Measurements from ENCODE around the gene EPHA1. TPM values are rescaled to one million over a fixed set of nuclear protein-coding genes. Genes with fewer than 3 reads are reported as not detected.

Gene EPHA1
- total RNA-seq, 5 donors from 2014 or later (not counting 1 experiment from before 2014, with no cell fraction given): 23.8 to 49.8 (median 43.5) TPM

GRCh38 chr7:143444785-143445184, 36.1 kb upstream of the EPHA1 start:
- Histone ChIP-seq H3K36me3 (ENCODE audit: control insufficient read depth in 2 of 2, extremely low read depth in 1 of 2, insufficient read depth in 1 of 2, low read length in 1 of 2) (no peaks in the 10 kb centered on the region), H3K4me3 (ENCODE audit: control insufficient read depth in 1 of 2, extremely low read depth in 1 of 2, low read length in 1 of 2) (no peak overlapping the region), H3K9me3 (no peaks in the 10 kb centered on the region), H3K27ac (ENCODE audit: low read length) (no peak overlapping the region), H3K4me1 (ENCODE audit: control insufficient read depth in 1 of 2, extremely low read depth in 1 of 2, insufficient read depth in 2 of 2, low read length in 2 of 2) (no peaks in the 10 kb centered on the region), H3K27me3 (replicated peaks in 1 of 2; ENCODE audit: control insufficient read depth in 2 of 2, extremely low read depth in 1 of 2, insufficient read depth in 2 of 2, low read length in 1 of 2) (peaks cover 0 to 3% of the 10 kb centered on the region in 2 experiments)
- no peak for ATAC-seq (replicated peaks in 1 of 4)
- peaks cover 0 to 1% (median 1%) of the 10 kb centered on the region in 3 donors for H3K4me1 Mint-ChIP-seq
- CTCF ChIA-PET: no interaction called here
- no peak overlapping the region for H3K27ac Mint-ChIP-seq
- DNase-seq: no peak
- H3K27me3 Mint-ChIP-seq: no peaks in the 10 kb centered on the region
- H3K9me3 Mint-ChIP-seq: no peaks in the 10 kb centered on the region
- no peak overlapping the region for H3K4me3 Mint-ChIP-seq
- POLR2A ChIA-PET: no interaction called here
- H3K36me3 Mint-ChIP-seq: peaks cover 10% of the 10 kb centered on the region
- 100% methylated on average over 1 of the region's 1 CpG for WGBS (ENCODE audit: insufficient coverage)

- peaks cover 0 to 3% of the 10 kb centered on the region in 2 experiments for H3K27me3 ChIP-seq (replicated peaks in 1 of 2; ENCODE audit: control insufficient read depth in 2 of 2, extremely low read depth in 1 of 2, insufficient read depth in 2 of 2, low read length in 1 of 2)
- ChIA-PET CTCF (no interaction called here), POLR2A (no interaction called here)
- H3K27ac ChIP-seq (ENCODE audit: low read length): no peak overlapping the region
- no peaks in the 10 kb centered on the region for H3K27me3 Mint-ChIP-seq
- peaks cover 14% of the 10 kb centered on the region for H3K36me3 Mint-ChIP-seq
- H3K4me3 Mint-ChIP-seq: no peak overlapping the region
- no peaks in the 10 kb centered on the region for H3K9me3 ChIP-seq
- no peaks in the 10 kb centered on the region for H3K36me3 ChIP-seq (ENCODE audit: control insufficient read depth in 2 of 2, extremely low read depth in 1 of 2, insufficient read depth in 1 of 2, low read length in 1 of 2)
- H3K27ac Mint-ChIP-seq: no peak overlapping the region
- 78% methylated on average over 5 of the region's 6 CpGs for WGBS (ENCODE audit: insufficient coverage)
- H3K9me3 Mint-ChIP-seq: no peaks in the 10 kb centered on the region
- no peak overlapping the region for H3K4me3 ChIP-seq (ENCODE audit: control insufficient read depth in 1 of 2, extremely low read depth in 1 of 2, low read length in 1 of 2)
- DNase-seq (no peak), ATAC-seq (replicated peaks in 1 of 4) (no peak)
- peaks cover 0 to 4% (median 4%) of the 10 kb centered on the region in 3 donors for H3K4me1 Mint-ChIP-seq
- H3K4me1 ChIP-seq (ENCODE audit: control insufficient read depth in 1 of 2, extremely low read depth in 1 of 2, insufficient read depth in 2 of 2, low read length in 2 of 2): no peaks in the 10 kb centered on the region
Measured at GRCh38 chr7:143444063-143444782, 35.6 kb upstream of the EPHA1 start.

- Mint-ChIP-seq H3K27ac (no peak within 1 kb of the TSS), H3K9me3 (no peaks in the 10 kb centered on the region), H3K4me3 (no peak within 1 kb of the TSS), H3K36me3 (peaks cover 19% of the 10 kb centered on the region), H3K27me3 (no peaks in the 10 kb centered on the region), H3K4me1 (peaks cover 4 to 8% (median 7%) of the 10 kb centered on the region in 3 donors)
- H3K27me3 ChIP-seq (replicated peaks in 1 of 2; ENCODE audit: control insufficient read depth in 2 of 2, extremely low read depth in 1 of 2, insufficient read depth in 2 of 2, low read length in 1 of 2): no peaks in the 10 kb centered on the region
- H3K27ac ChIP-seq (ENCODE audit: low read length): no peak within 1 kb of the TSS
- no peaks in the 10 kb centered on the region for H3K4me1 ChIP-seq (ENCODE audit: control insufficient read depth in 1 of 2, extremely low read depth in 1 of 2, insufficient read depth in 2 of 2, low read length in 2 of 2)
- no peak within 1 kb of the TSS for H3K4me3 ChIP-seq (ENCODE audit: control insufficient read depth in 1 of 2, extremely low read depth in 1 of 2, low read length in 1 of 2)
- CTCF ChIA-PET: no interaction called here
- WGBS (ENCODE audit: insufficient coverage): 84% methylated on average over 2 of the region's 4 CpGs
- DNase-seq (no peak), ATAC-seq (replicated peaks in 1 of 4) (no peak)
- H3K9me3 ChIP-seq: no peaks in the 10 kb centered on the region
- no peaks in the 10 kb centered on the region for H3K36me3 ChIP-seq (ENCODE audit: control insufficient read depth in 2 of 2, extremely low read depth in 1 of 2, insufficient read depth in 1 of 2, low read length in 1 of 2)
- POLR2A ChIA-PET: no interaction called here
Measured at GRCh38 chr7:143443153-143443552, 34.5 kb upstream of the EPHA1 start, which contains the start of gene TAS2R60. Gene TAS2R60, plus strand, starts transcription at chr7:143443453. Its CDS starts 0 bp downstream, at chr7:143443453.

- no peaks in the 10 kb centered on the region for H3K27me3 Mint-ChIP-seq
- H3K4me1 Mint-ChIP-seq: peaks cover 24 to 30% (median 29%) of the 10 kb centered on the region in 3 donors
- ATAC-seq (replicated peaks in 1 of 4) (no peak), DNase-seq (no peak)
- ChIA-PET CTCF (interaction anchor here in 1 of 2 donors (0.9 kb wide), 1 partner anchor 199 kb away, joined by 3 read pairs; no protein-coding TSS in a partner anchor), POLR2A (no interaction called here)
- Histone ChIP-seq H3K27ac (ENCODE audit: low read length) (no peak overlapping the region), H3K9me3 (no peaks in the 10 kb centered on the region), H3K4me3 (ENCODE audit: control insufficient read depth in 1 of 2, extremely low read depth in 1 of 2, low read length in 1 of 2) (no peak overlapping the region), H3K36me3 (ENCODE audit: control insufficient read depth in 2 of 2, extremely low read depth in 1 of 2, insufficient read depth in 1 of 2, low read length in 1 of 2) (no peaks in the 10 kb centered on the region), H3K4me1 (ENCODE audit: control insufficient read depth in 1 of 2, extremely low read depth in 1 of 2, insufficient read depth in 2 of 2, low read length in 2 of 2) (peaks cover 0 to 5% of the 10 kb centered on the region in 2 experiments), H3K27me3 (replicated peaks in 1 of 2; ENCODE audit: control insufficient read depth in 2 of 2, extremely low read depth in 1 of 2, insufficient read depth in 2 of 2, low read length in 1 of 2) (no peaks in the 10 kb centered on the region)
- no peaks in the 10 kb centered on the region for H3K9me3 Mint-ChIP-seq
- no peak overlapping the region for H3K27ac Mint-ChIP-seq
- peaks cover 23% of the 10 kb centered on the region for H3K36me3 Mint-ChIP-seq
- no peak overlapping the region for H3K4me3 Mint-ChIP-seq
- WGBS (ENCODE audit: insufficient coverage): no CpG with 5 or more reads among the region's 2 CpGs
Measured at GRCh38 chr7:143439866-143440265, 31.2 kb upstream of the EPHA1 start.

GRCh38 chr7:143437578-143437977, 28.9 kb upstream of the EPHA1 start:
- ChIA-PET POLR2A (no interaction called here), CTCF (no interaction called here)
- ATAC-seq (replicated peaks in 1 of 4) (peak in 2 of 4 experiments; percentile 26 to 49), DNase-seq (no peak)
- Histone ChIP-seq H3K27me3 (replicated peaks in 1 of 2; ENCODE audit: control insufficient read depth in 2 of 2, extremely low read depth in 1 of 2, insufficient read depth in 2 of 2, low read length in 1 of 2) (peaks cover 0 to 2% of the 10 kb centered on the region in 2 experiments), H3K4me3 (ENCODE audit: control insufficient read depth in 1 of 2, extremely low read depth in 1 of 2, low read length in 1 of 2) (no peak overlapping the region), H3K9me3 (no peaks in the 10 kb centered on the region), H3K36me3 (ENCODE audit: control insufficient read depth in 2 of 2, extremely low read depth in 1 of 2, insufficient read depth in 1 of 2, low read length in 1 of 2) (no peaks in the 10 kb centered on the region), H3K4me1 (ENCODE audit: control insufficient read depth in 1 of 2, extremely low read depth in 1 of 2, insufficient read depth in 2 of 2, low read length in 2 of 2) (peaks cover 0 to 5% of the 10 kb centered on the region in 2 experiments), H3K27ac (ENCODE audit: low read length) (no peak overlapping the region)
- peak overlapping the region in 2 of 3 donors; percentile 10 to 31 for H3K4me3 Mint-ChIP-seq
- no peaks in the 10 kb centered on the region for H3K27me3 Mint-ChIP-seq
- no peaks in the 10 kb centered on the region for H3K9me3 Mint-ChIP-seq
- 14% methylated on average over 3 of the region's 4 CpGs for WGBS (ENCODE audit: insufficient coverage)
- H3K36me3 Mint-ChIP-seq: peaks cover 31% of the 10 kb centered on the region
- H3K27ac Mint-ChIP-seq: peak overlapping the region; percentile 82 to 84
- H3K4me1 Mint-ChIP-seq: peaks cover 24 to 30% (median 29%) of the 10 kb centered on the region in 3 donors

GRCh38 chr7:143436325-143436946, 27.8 kb upstream of the EPHA1 start:
- ChIA-PET CTCF (no interaction called here), POLR2A (no interaction called here)
- Mint-ChIP-seq H3K4me1 (peaks cover 24 to 30% (median 29%) of the 10 kb centered on the region in 3 donors), H3K27ac (peak overlapping the region in 1 of 2 donors; percentile 12), H3K4me3 (no peak overlapping the region), H3K9me3 (no peaks in the 10 kb centered on the region), H3K36me3 (peaks cover 27% of the 10 kb centered on the region), H3K27me3 (no peaks in the 10 kb centered on the region)
- Histone ChIP-seq H3K36me3 (ENCODE audit: control insufficient read depth in 2 of 2, extremely low read depth in 1 of 2, insufficient read depth in 1 of 2, low read length in 1 of 2) (no peaks in the 10 kb centered on the region), H3K27me3 (replicated peaks in 1 of 2; ENCODE audit: control insufficient read depth in 2 of 2, extremely low read depth in 1 of 2, insufficient read depth in 2 of 2, low read length in 1 of 2) (peaks cover 0 to 2% of the 10 kb centered on the region in 2 experiments), H3K27ac (ENCODE audit: low read length) (no peak overlapping the region), H3K4me3 (ENCODE audit: control insufficient read depth in 1 of 2, extremely low read depth in 1 of 2, low read length in 1 of 2) (no peak overlapping the region), H3K9me3 (no peaks in the 10 kb centered on the region), H3K4me1 (ENCODE audit: control insufficient read depth in 1 of 2, extremely low read depth in 1 of 2, insufficient read depth in 2 of 2, low read length in 2 of 2) (peaks cover 0 to 5% of the 10 kb centered on the region in 2 experiments)
- no peak for ATAC-seq (replicated peaks in 1 of 4)
- DNase-seq: no peak
- WGBS (ENCODE audit: insufficient coverage): 94% methylated on average over 2 of the region's 3 CpGs

Measured in T-cell (primary cell).